NT2/D1 (cell line): ENCODE measurements around the gene PARD6G.

Experiments used
- YY1 ChIP-seq: IDR thresholded peaks from 2 replicates; pipeline ENCODE4 v1.6.1; 2011; ENCODE audit not compliant: insufficient read length, insufficient read depth
- ZNF274 ChIP-seq: IDR thresholded peaks from 2 replicates; pipeline ENCODE4 v1.6.1; 2011; ENCODE audit warnings: mild to moderate bottlenecking, low read depth, low read length

GRCh38 chr18:80132180-80132812 lies 115.0 kb downstream of the PARD6G start:
- TF ChIP-seq YY1 (no peak), ZNF274 (no peak)
